Trophoblast cell (in vitro differentiated cells and primary cell): ENCODE data around the gene FAM234B.

Experiments
- DNase-seq, 2 donors: peaks; one replicate each; pipeline ENCODE4 v3.0.0-alpha.2; 2016
- H2AFZ ChIP-seq: 2 replicates; pipeline ENCODE4 v1.6.1; 2013; ENCODE audit warnings: low read length, moderate library complexity, mild to moderate bottlenecking; ENCODE audit not compliant: insufficient read depth, poor library complexity
- H2AK5ac ChIP-seq: 2 replicates; pipeline ENCODE4 v1.6.1; 2013; ENCODE audit warnings: mild to moderate bottlenecking, low read length
- H2BK120ac ChIP-seq: 2 replicates; pipeline ENCODE4 v1.6.1; 2013; ENCODE audit warnings: low read length, mild to moderate bottlenecking, moderate library complexity; ENCODE audit not compliant: insufficient read depth, poor library complexity
- H2BK12ac ChIP-seq: 2 replicates; pipeline ENCODE4 v1.6.1; 2013; ENCODE audit warnings: mild to moderate bottlenecking, low read length, moderate library complexity
- H2BK5ac ChIP-seq: 2 replicates; pipeline ENCODE4 v1.6.1; 2013; ENCODE audit warnings: low read length, low read depth, moderate library complexity, mild to moderate bottlenecking; ENCODE audit not compliant: poor library complexity
- H3K14ac ChIP-seq: 2 replicates; pipeline ENCODE4 v1.6.1; 2013; ENCODE audit warnings: mild to moderate bottlenecking, low read length
- H3K18ac ChIP-seq: 2 replicates; pipeline ENCODE4 v1.6.1; 2013; ENCODE audit warnings: mild to moderate bottlenecking, low read length
- H3K23ac ChIP-seq: 2 replicates; pipeline ENCODE4 v1.6.1; 2013; ENCODE audit warnings: low read length
- H3K27ac ChIP-seq: 2 replicates; pipeline ENCODE4 v1.5.1; 2013; ENCODE audit warnings: low read depth, mild to moderate bottlenecking, inconsistent platforms, low read length, moderate library complexity
- H3K27me3 ChIP-seq: 2 replicates; pipeline ENCODE4 v1.6.1; 2013; ENCODE audit warnings: inconsistent platforms, mild to moderate bottlenecking, low read length, moderate library complexity; ENCODE audit not compliant: insufficient read depth
- H3K36me3 ChIP-seq, 2 experiments: 1 replicate in 1 of 2; 2 replicates in 1 of 2; pipeline ENCODE4 v1.6.1; 2013; ENCODE audit warnings: low read length in 2 of 2, mild to moderate bottlenecking in 2 of 2, moderate library complexity in 1 of 2; ENCODE audit not compliant: insufficient read depth in 2 of 2, control insufficient read depth in 1 of 2
- H3K4ac ChIP-seq: 2 replicates; pipeline ENCODE4 v1.6.1; 2013; ENCODE audit warnings: low read depth, mild to moderate bottlenecking, low read length, moderate library complexity
- H3K4me1 ChIP-seq, 2 experiments: 1 replicate in 1 of 2; 2 replicates in 1 of 2; pipeline ENCODE4 v1.6.1; 2013; ENCODE audit warnings: low read length in 2 of 2, mild to moderate bottlenecking in 2 of 2, moderate library complexity in 1 of 2; ENCODE audit not compliant: insufficient read depth in 2 of 2, control insufficient read depth in 1 of 2
- H3K4me2 ChIP-seq: 2 replicates; pipeline ENCODE4 v1.6.1; 2013; ENCODE audit warnings: inconsistent platforms, mild to moderate bottlenecking, low read length, moderate library complexity
- H3K4me3 ChIP-seq: 2 replicates; pipeline ENCODE4 v1.5.1; 2013; ENCODE audit warnings: mild to moderate bottlenecking, low read depth, low read length, inconsistent platforms
- H3K79me1 ChIP-seq: one replicate; pipeline ENCODE4 v1.6.1; 2013; ENCODE audit warnings: low read length
- H3K79me2 ChIP-seq: 2 replicates; pipeline ENCODE4 v1.6.1; 2013; ENCODE audit warnings: low read length, mild to moderate bottlenecking; ENCODE audit not compliant: control insufficient read depth, insufficient read depth, poor library complexity
- H3K9ac ChIP-seq: 2 replicates; pipeline ENCODE4 v1.6.1; 2013; ENCODE audit warnings: mild to moderate bottlenecking, low read length
- H3K9me3 ChIP-seq: 2 replicates; pipeline ENCODE4 v1.6.1; 2013; ENCODE audit warnings: low read depth, mild to moderate bottlenecking, control low read depth, inconsistent platforms, low read length; ENCODE audit not compliant: insufficient read depth
- H4K12ac ChIP-seq: 2 replicates; pipeline ENCODE4 v1.6.1; 2013; ENCODE audit warnings: low read depth, mild to moderate bottlenecking, low read length, moderate library complexity
- H4K8ac ChIP-seq: 2 replicates; pipeline ENCODE4 v1.6.1; 2013; ENCODE audit warnings: low read depth, mild to moderate bottlenecking, low read length, moderate library complexity
- H4K91ac ChIP-seq: one replicate; pipeline ENCODE4 v1.6.1; 2013; ENCODE audit warnings: low read depth, mild to moderate bottlenecking, low read length, moderate library complexity
- WGBS: extraction: QIAGEN DNeasy Blood & Tissue Kit; methylation state at CpG from one replicate; pipeline ENCODE4 v1.1.7; 2013; ENCODE audit warnings: missing lambda C conversion rate; ENCODE audit not compliant: insufficient read length, insufficient coverage; ENCODE audit errors: extremely low coverage; 5-methylcytosine and 5-hydroxymethylcytosine counted together

FAM234B gene

DNA sequence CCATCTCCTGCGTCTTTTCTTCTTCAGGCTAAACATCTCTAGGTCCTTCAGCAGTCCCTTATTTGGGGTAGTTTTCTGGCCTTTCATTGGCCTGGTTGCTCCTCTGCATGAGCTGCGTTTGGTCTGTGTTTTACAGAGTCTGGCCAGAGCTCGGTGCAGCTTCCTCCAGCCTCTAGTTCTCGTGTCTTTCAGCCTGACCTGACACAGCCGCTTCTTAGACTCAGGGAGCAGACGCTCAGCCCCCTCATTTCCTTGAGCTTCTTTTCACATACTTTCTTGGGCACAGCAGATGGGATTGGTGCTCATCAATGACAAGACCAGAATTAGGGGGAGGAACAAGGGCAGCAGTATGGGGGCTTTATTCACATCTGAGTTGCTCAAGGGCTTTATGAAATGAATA lies 72.8 kb downstream of the FAM234B start:
- Histone ChIP-seq H4K91ac (no peak overlapping the region), H4K12ac (no peak overlapping the region), H3K23ac (peak overlapping the region; percentile 30), H2BK12ac (no peak overlapping the region), H3K4me2 (no peak overlapping the region), H4K8ac (no peak overlapping the region), H3K14ac (no peak overlapping the region), H3K36me3 (no peaks in the 10 kb centered on the region), H3K18ac (no peak overlapping the region), H3K4me3 (no peak overlapping the region), H3K79me2 (no peaks in the 10 kb centered on the region), H3K79me1 (no peaks in the 10 kb centered on the region), H3K27me3 (no peaks in the 10 kb centered on the region), H2BK120ac (no peak overlapping the region), H3K4me1 (peaks cover 4 to 18% of the 10 kb centered on the region in 2 experiments), H3K9ac (no peak overlapping the region), H2AFZ (no peak overlapping the region), H3K27ac (no peak overlapping the region), H2BK5ac (no peak overlapping the region), H3K9me3 (no peaks in the 10 kb centered on the region), H3K4ac (no peak overlapping the region), H2AK5ac (no peak overlapping the region)
- no CpG with 5 or more reads among the region's 6 CpGs for WGBS
- no peak for DNase-seq

DNA sequence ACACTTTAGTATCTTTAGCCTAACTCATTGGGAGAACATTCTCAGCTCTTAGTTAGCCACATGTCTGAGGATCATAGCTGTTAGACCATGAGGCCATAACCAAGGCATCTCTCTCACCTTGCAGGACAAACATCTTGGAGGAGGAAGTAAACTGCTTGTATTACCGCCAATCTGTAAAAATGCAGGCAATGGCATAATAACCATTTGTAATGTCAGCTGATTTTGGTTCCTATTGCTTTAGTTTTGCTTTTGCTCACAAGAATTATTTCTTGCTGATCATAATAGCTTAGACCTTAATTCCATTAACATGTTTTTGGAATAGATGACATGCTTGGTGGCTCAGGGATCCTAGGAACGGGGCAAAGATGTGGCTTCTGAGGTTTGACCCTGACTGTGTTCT lies 75.6 kb downstream of the FAM234B start:
- Histone ChIP-seq H2BK5ac (no peak overlapping the region), H3K4me2 (no peak overlapping the region), H4K91ac (no peak overlapping the region), H3K4ac (no peak overlapping the region), H3K79me2 (no peaks in the 10 kb centered on the region), H2AK5ac (no peak overlapping the region), H3K14ac (no peak overlapping the region), H2AFZ (no peak overlapping the region), H3K27me3 (no peaks in the 10 kb centered on the region), H4K12ac (no peak overlapping the region), H3K36me3 (no peaks in the 10 kb centered on the region), H3K27ac (no peak overlapping the region), H3K18ac (no peak overlapping the region), H2BK120ac (no peak overlapping the region), H3K79me1 (peaks cover 6% of the 10 kb centered on the region), H3K9ac (no peak overlapping the region), H4K8ac (no peak overlapping the region), H2BK12ac (no peak overlapping the region), H3K4me3 (no peak overlapping the region), H3K4me1 (peaks cover 9 to 20% of the 10 kb centered on the region in 2 experiments), H3K23ac (no peak overlapping the region), H3K9me3 (no peaks in the 10 kb centered on the region)
- no CpG with 5 or more reads among the region's 2 CpGs for WGBS
- DNase-seq = no peak

DNA sequence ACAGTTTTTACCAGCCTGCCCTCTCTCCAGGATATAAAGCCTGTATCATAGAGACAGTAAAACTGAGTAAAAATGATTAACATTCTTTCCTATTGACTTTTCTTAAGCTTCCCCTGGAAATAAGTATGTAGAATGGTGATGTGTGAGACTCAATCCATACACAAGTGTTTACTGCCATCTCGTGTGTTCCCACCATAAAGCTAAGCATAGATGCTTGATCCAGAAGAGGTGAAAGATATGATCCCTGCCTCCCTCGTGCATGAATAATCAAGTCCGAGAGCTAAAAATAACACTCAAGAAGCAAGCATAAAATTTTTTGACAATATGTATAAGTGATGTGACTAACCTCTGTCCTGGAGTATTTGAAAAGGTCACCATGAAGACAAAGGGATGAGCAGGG lies 76.2 kb downstream of the FAM234B start:
- no peaks in the 10 kb centered on the region for H3K36me3 ChIP-seq
- no peak overlapping the region for H2AK5ac ChIP-seq
- no peak overlapping the region for H3K4ac ChIP-seq
- no peaks in the 10 kb centered on the region for H3K79me2 ChIP-seq
- no peak overlapping the region for H4K12ac ChIP-seq
- no peak overlapping the region for H3K14ac ChIP-seq
- H2AFZ ChIP-seq = no peak overlapping the region
- no CpG with 5 or more reads among the region's 3 CpGs for WGBS
- H3K9ac ChIP-seq = no peak overlapping the region
- no peaks in the 10 kb centered on the region for H3K9me3 ChIP-seq
- peaks cover 8% of the 10 kb centered on the region for H3K79me1 ChIP-seq
- no peak overlapping the region for H3K18ac ChIP-seq
- H2BK120ac ChIP-seq = no peak overlapping the region
- H3K4me3 ChIP-seq = no peak overlapping the region
- peaks cover 9 to 22% of the 10 kb centered on the region in 2 experiments for H3K4me1 ChIP-seq
- DNase-seq = no peak
- no peak overlapping the region for H3K4me2 ChIP-seq
- no peak overlapping the region for H3K23ac ChIP-seq
- no peaks in the 10 kb centered on the region for H3K27me3 ChIP-seq
- no peak overlapping the region for H2BK12ac ChIP-seq
- no peak overlapping the region for H4K91ac ChIP-seq
- no peak overlapping the region for H4K8ac ChIP-seq
- H3K27ac ChIP-seq = no peak overlapping the region
- no peak overlapping the region for H2BK5ac ChIP-seq

DNA sequence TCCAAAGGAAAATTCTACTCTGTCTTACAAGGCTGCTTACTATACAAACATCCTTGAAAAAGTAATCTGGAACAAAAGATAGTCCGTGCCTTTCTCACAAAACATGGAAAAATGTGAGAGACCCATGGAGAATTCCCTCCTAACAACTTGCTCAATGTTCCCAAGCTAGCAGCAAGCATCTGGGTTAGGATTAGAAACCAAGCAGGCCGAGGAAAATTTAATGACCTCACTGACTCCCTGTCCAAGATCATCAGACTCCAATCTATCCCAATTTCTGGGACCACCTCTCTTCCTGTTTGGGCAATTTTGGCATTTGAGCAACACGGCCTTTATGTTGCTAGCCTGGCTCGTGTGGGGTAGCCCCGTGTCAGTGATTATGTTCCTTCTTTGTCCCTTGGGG lies 77.4 kb downstream of the FAM234B start:
- H3K4ac ChIP-seq = no peak overlapping the region
- H4K91ac ChIP-seq = no peak overlapping the region
- no peak overlapping the region for H2BK120ac ChIP-seq
- H3K18ac ChIP-seq = no peak overlapping the region
- no peak overlapping the region for H2AK5ac ChIP-seq
- H3K9ac ChIP-seq = no peak overlapping the region
- H3K23ac ChIP-seq = no peak overlapping the region
- H2BK12ac ChIP-seq = no peak overlapping the region
- no peak for DNase-seq
- H3K4me2 ChIP-seq = no peak overlapping the region
- no peaks in the 10 kb centered on the region for H3K79me2 ChIP-seq
- H4K8ac ChIP-seq = no peak overlapping the region
- no CpG with 5 or more reads among the region's 5 CpGs for WGBS
- H4K12ac ChIP-seq = no peak overlapping the region
- H2BK5ac ChIP-seq = no peak overlapping the region
- H3K4me3 ChIP-seq = no peak overlapping the region
- no peak overlapping the region for H2AFZ ChIP-seq
- peaks cover 9 to 19% of the 10 kb centered on the region in 2 experiments for H3K4me1 ChIP-seq
- H3K27ac ChIP-seq = no peak overlapping the region
- H3K27me3 ChIP-seq = no peaks in the 10 kb centered on the region
- H3K14ac ChIP-seq = no peak overlapping the region
- no peaks in the 10 kb centered on the region for H3K9me3 ChIP-seq
- no peaks in the 10 kb centered on the region for H3K36me3 ChIP-seq
- peaks cover 9% of the 10 kb centered on the region for H3K79me1 ChIP-seq
